HepG2 (cell line): ENCODE results near the gene EGR4. TPM values are rescaled to one million over a fixed set of nuclear protein-coding genes. Genes with fewer than 3 reads are reported as not detected.

Experiments
- ARID5B ChIP-seq: IDR thresholded peaks from 2 replicates; pipeline ENCODE4 v1.4.0; 2020; ENCODE audit warnings: mild to moderate bottlenecking, missing genetic modification reagents
- BCL6 ChIP-seq: IDR thresholded peaks from 2 replicates; pipeline ENCODE4 v1.6.1; 2016; ENCODE audit warnings: missing genetic modification reagents, missing compliant biosample characterization
- DZIP1 ChIP-seq: sonication (generic); formaldehyde crosslinking; IDR thresholded peaks from 2 replicates; pipeline ENCODE4 v1.5.0; 2020; ENCODE audit warnings: mild to moderate bottlenecking, missing genetic modification reagents
- HNRNPK ChIP-seq: fragments of 200-400 bp; formaldehyde crosslinking; IDR thresholded peaks from 2 replicates; pipeline ENCODE4 v1.6.1; 2018; ENCODE audit warnings: low read length, low read depth, moderate library complexity, mild to moderate bottlenecking; ENCODE audit not compliant: poor library complexity, severe bottlenecking
- MEF2D ChIP-seq: sonication (generic); formaldehyde crosslinking; IDR thresholded peaks from 2 replicates; pipeline ENCODE4 v1.5.1; 2020; ENCODE audit warnings: mild to moderate bottlenecking, missing genetic modification reagents
- NFRKB ChIP-seq: fragments of 450-650 bp; IDR thresholded peaks from 2 replicates; pipeline ENCODE4 v1.6.1; 2017
- ONECUT2 ChIP-seq: sonication (generic); formaldehyde crosslinking; IDR thresholded peaks from 2 replicates; pipeline ENCODE4 v1.4.0; 2020; ENCODE audit warnings: missing genetic modification reagents
- POGZ ChIP-seq: sonication (generic); formaldehyde crosslinking; IDR thresholded peaks from 2 replicates; pipeline ENCODE4 v1.4.0; 2020; ENCODE audit warnings: mild to moderate bottlenecking, missing genetic modification reagents
- POLR2A ChIP-seq, 2 experiments: IDR thresholded peaks; 2 replicates each; pipeline ENCODE4 v1.6.1; 2011; ENCODE audit warnings: low read depth in 2 of 2, low read length in 2 of 2, mild to moderate bottlenecking in 1 of 2, moderate library complexity in 1 of 2; ENCODE audit not compliant: insufficient read depth in 1 of 2
- SMAD9 ChIP-seq: sonication (generic); formaldehyde crosslinking; IDR thresholded peaks from 2 replicates; pipeline ENCODE4 v1.5.1; 2020; ENCODE audit warnings: mild to moderate bottlenecking, missing genetic modification reagents
- SRSF9 ChIP-seq: fragments of 200-400 bp; formaldehyde crosslinking; IDR thresholded peaks from 2 replicates; pipeline ENCODE4 v1.6.1; 2018; ENCODE audit warnings: borderline replicate concordance, mild to moderate bottlenecking, low read depth, low read length; ENCODE audit not compliant: insufficient read depth, poor library complexity, severe bottlenecking
- ZBTB25 ChIP-seq: IDR thresholded peaks from 2 replicates; pipeline ENCODE4 v1.6.1; 2018; ENCODE audit warnings: missing genetic modification reagents
- ZBTB7B ChIP-seq: sonication (generic); formaldehyde crosslinking; IDR thresholded peaks from 2 replicates; pipeline ENCODE4 v1.4.0; 2020; ENCODE audit warnings: missing genetic modification reagents
- ZC3H4 ChIP-seq: sonication (generic); formaldehyde crosslinking; IDR thresholded peaks from 2 replicates; pipeline ENCODE4 v1.4.0; 2020; ENCODE audit warnings: missing genetic modification reagents, borderline replicate concordance
- ZFP41 ChIP-seq: sonication (generic); formaldehyde crosslinking; IDR thresholded peaks from 2 replicates; pipeline ENCODE4 v1.4.0; 2020; ENCODE audit warnings: mild to moderate bottlenecking, missing genetic modification reagents, borderline replicate concordance
- ZNF326 ChIP-seq: sonication (generic); formaldehyde crosslinking; IDR thresholded peaks from 2 replicates; pipeline ENCODE4 v1.4.0; 2020; ENCODE audit warnings: missing genetic modification reagents, borderline replicate concordance
- ZNF414 ChIP-seq: sonication (generic); formaldehyde crosslinking; IDR thresholded peaks from 2 replicates; pipeline ENCODE4 v1.5.0; 2020; ENCODE audit warnings: missing genetic modification reagents
- ZNF430 ChIP-seq: sonication (generic); formaldehyde crosslinking; IDR thresholded peaks from 2 replicates; pipeline ENCODE4 v1.9.0; 2021; ENCODE audit warnings: mild to moderate bottlenecking, missing genetic modification reagents
- ZNF572 ChIP-seq: sonication (generic); formaldehyde crosslinking; IDR thresholded peaks from 2 replicates; pipeline ENCODE4 v1.5.1; 2020; ENCODE audit warnings: mild to moderate bottlenecking, missing genetic modification reagents
- ZNF7 ChIP-seq: IDR thresholded peaks from 2 replicates; pipeline ENCODE4 v1.6.1; 2016; ENCODE audit warnings: missing biosample characterization, missing genetic modification reagents
- ZNF704 ChIP-seq: sonication (generic); formaldehyde crosslinking; IDR thresholded peaks from 2 replicates; pipeline ENCODE4 v1.8.1; 2023; ENCODE audit warnings: mild to moderate bottlenecking, inconsistent platforms, moderate library complexity, missing genetic modification reagents, borderline replicate concordance
- polyA plus RNA-seq, 8 experiments: library from polyadenylated mRNA; depleted of rRNA in 3 of 8; stranded (reverse) in 7 of 8; unstranded in 1 of 8; fragments of >200 nt; fragmentation: Illumina TruSeq in 4 of 8; extraction: Trizol in 4 of 8; gene quantifications; 2 replicates each; pipeline versions ENCODE4 v1.2.1 to v1.2.3, GENCODE V29; 2011 to 2016; ENCODE audit warnings: low read depth in 4 of 8, missing spikeins in 1 of 8, mixed read lengths in 1 of 8; ENCODE audit not compliant: insufficient read depth in 1 of 8
- total RNA-seq, 5 experiments: library from RNA; depleted of rRNA; stranded (reverse); fragments of >200 nt; fragmentation: Illumina TruSeq; extraction: Trizol; gene quantifications; 2 replicates each; pipeline ENCODE4 v1.2.3, GENCODE V29; 2016; ENCODE audit warnings: low read depth in 1 of 5

The EGR4 gene
- total and polyA plus RNA-seq, 2 of the 13 experiments (the other 11 are each of a cell fraction or from before 2014, with no cell fraction given) = not detected

GRCh38 chr2:73290049-73290839, 3.1 kb downstream of the EGR4 start (continued):
- TF ChIP-seq HNRNPK = no peak
- no peak for TF ChIP-seq POLR2A (IDR thresholded peaks at IDR 0.05; ENCODE audit: insufficient read depth in 1 of 2, low read depth in 2 of 2, low read length in 2 of 2)
- peak; percentile 76 for TF ChIP-seq ZNF7 (CRISPR knock-in tag)
- no peak for TF ChIP-seq POGZ (CRISPR knock-in tag)
- TF ChIP-seq ONECUT2 = no peak
- TF ChIP-seq ZNF326 = no peak
- TF ChIP-seq ZBTB7B (CRISPR knock-in tag) = no peak
- no peak for TF ChIP-seq ZBTB25 (CRISPR knock-in tag)
- TF ChIP-seq NFRKB = no peak
- TF ChIP-seq DZIP1 (CRISPR knock-in tag) = no peak
- TF ChIP-seq SRSF9 = no peak
- no peak for TF ChIP-seq ZNF414 (CRISPR knock-in tag)
- TF ChIP-seq ARID5B (CRISPR knock-in tag) = 0 out of 2 replicates have a peak, but pooled peaks have one; percentile 25
- no peak for TF ChIP-seq BCL6 (CRISPR knock-in tag)
- no peak for TF ChIP-seq ZNF704 (CRISPR knock-in tag)
- TF ChIP-seq ZC3H4 (CRISPR knock-in tag) = no peak
- TF ChIP-seq MEF2D (CRISPR knock-in tag) = no peak
- TF ChIP-seq ZNF572 (CRISPR knock-in tag) = no peak
- no peak for TF ChIP-seq ZNF430
- TF ChIP-seq ZFP41 (CRISPR knock-in tag) = no peak
- TF ChIP-seq SMAD9 (CRISPR knock-in tag) = no peak
